Measurements from ENCODE around the gene CBR3. TPM values are rescaled to one million over a fixed set of nuclear protein-coding genes. Genes with fewer than 3 reads are reported as not detected.
A peak's percentile ranks its signal among the peaks of the same experiment; 100 is the strongest.

Gene CBR3
- polyA plus RNA-seq (2013, experiment 1 of 4): not detected
- polyA plus RNA-seq (2013, experiment 2 of 4): not detected
- not detected for polyA plus RNA-seq (2013, experiment 3 of 4)
- polyA plus RNA-seq (2013, experiment 4 of 4): not detected

- Histone ChIP-seq H3K4me1 (ENCODE audit: control insufficient read depth, insufficient read depth, low read length) (no peaks in the 10 kb centered on the region), H3K27ac (ENCODE audit: insufficient read depth, low read depth, low read length, poor library complexity, severe bottlenecking) (no peak within 1 kb of the TSS), H3K36me3 (ENCODE audit: control insufficient read depth, insufficient read depth, low read length) (no peaks in the 10 kb centered on the region), H3K27me3 (ENCODE audit: control insufficient read depth, insufficient read depth, low read length, poor library complexity, severe bottlenecking) (peaks cover 74% of the 10 kb centered on the region), H3K4me3 (ENCODE audit: insufficient read depth, low read depth, low read length) (peak within 1 kb of the TSS; percentile 39), H3K9me3 (ENCODE audit: control insufficient read depth, low read length) (no peaks in the 10 kb centered on the region)
- WGBS, 2 experiments: 2% methylated on average over 53 of the region's 53 CpGs
Observed at GRCh38 chr21:36134803-36135390, at the start of gene CBR3. TSS of gene CBR3 (plus strand) at chr21:36135079. CDS start at chr21:36135193, 114 bp downstream.

DNA sequence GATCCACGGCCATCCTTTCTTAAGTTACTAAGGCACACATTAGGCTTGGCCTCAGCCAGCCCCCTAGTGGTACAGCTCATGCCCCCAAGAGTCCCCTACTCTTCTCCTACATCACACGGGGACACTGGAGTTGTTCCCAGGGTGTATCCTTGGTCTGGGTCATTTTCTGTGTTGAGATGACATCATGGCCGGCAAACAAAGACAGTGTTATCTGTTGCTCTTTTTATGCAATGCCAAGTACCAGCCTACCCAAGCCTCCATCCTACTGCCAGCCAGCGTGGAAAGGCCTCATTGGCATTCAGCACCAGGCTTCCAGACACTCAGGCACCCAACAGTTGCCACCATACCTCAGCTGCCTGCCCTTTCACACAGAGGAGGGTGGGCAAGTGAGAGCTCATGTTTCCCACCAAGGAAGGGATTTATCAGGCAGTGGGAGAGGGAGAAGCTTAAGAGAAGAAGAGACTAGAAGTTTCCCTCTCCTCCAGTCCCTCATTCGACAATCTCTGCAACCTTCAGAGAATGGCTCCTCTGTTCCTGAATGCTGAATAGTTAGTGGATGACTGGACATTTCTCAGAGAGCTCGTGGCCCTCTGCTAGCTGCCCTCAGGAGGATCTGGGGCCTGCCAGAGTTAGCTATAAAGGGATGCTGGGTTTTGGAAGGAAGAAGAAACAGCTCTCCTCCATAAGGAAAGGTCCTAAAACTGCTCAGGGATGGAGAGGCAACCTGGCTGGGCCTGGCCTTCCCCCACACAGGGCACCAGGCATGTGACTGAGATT lies 47.3 kb upstream of the CBR3 start:
- Histone ChIP-seq H3K27ac (ENCODE audit: insufficient read depth, low read depth, low read length, poor library complexity, severe bottlenecking) (no peak overlapping the region), H3K9me3 (ENCODE audit: control insufficient read depth, low read length) (no peaks in the 10 kb centered on the region), H3K4me1 (ENCODE audit: control insufficient read depth, insufficient read depth, low read length) (no peaks in the 10 kb centered on the region), H3K27me3 (ENCODE audit: control insufficient read depth, insufficient read depth, low read length, poor library complexity, severe bottlenecking) (no peaks in the 10 kb centered on the region), H3K4me3 (ENCODE audit: insufficient read depth, low read depth, low read length) (no peak overlapping the region), H3K36me3 (ENCODE audit: control insufficient read depth, insufficient read depth, low read length) (no peaks in the 10 kb centered on the region)
- 76 to 77% methylated on average over 6 of the region's 6 CpGs for WGBS, 2 experiments

DNA sequence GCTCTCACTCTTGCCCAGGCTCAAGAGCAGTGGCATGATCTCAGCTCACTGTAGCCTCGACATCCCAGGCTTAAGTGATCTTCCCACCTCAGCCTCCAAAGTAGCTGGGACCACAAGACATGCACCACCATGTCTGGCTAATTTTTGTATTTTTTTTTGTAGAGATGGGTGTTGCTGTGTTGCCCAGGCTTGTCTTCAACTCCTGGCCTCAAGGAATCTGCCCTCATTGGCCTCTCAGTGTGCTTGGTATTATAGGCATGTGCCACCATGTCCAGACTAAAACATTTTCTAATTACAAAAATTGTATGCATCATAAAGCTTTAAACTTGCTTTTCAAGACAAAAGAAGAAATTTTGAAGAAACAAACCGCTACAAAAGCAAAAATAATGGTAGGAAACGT lies 44.9 kb upstream of the CBR3 start:
- no peak overlapping the region for H3K4me3 ChIP-seq (ENCODE audit: insufficient read depth, low read depth, low read length)
- no peaks in the 10 kb centered on the region for H3K4me1 ChIP-seq (ENCODE audit: control insufficient read depth, insufficient read depth, low read length)
- no peak overlapping the region for H3K27ac ChIP-seq (ENCODE audit: insufficient read depth, low read depth, low read length, poor library complexity, severe bottlenecking)
- H3K9me3 ChIP-seq (ENCODE audit: control insufficient read depth, low read length): peaks cover 2% of the 10 kb centered on the region
- WGBS, 2 experiments: 94 to 100% methylated on average over 3 of the region's 3 CpGs
- no peaks in the 10 kb centered on the region for H3K27me3 ChIP-seq (ENCODE audit: control insufficient read depth, insufficient read depth, low read length, poor library complexity, severe bottlenecking)
- no peaks in the 10 kb centered on the region for H3K36me3 ChIP-seq (ENCODE audit: control insufficient read depth, insufficient read depth, low read length)

- Histone ChIP-seq H3K36me3 (ENCODE audit: control insufficient read depth, insufficient read depth, low read length) (no peaks in the 10 kb centered on the region), H3K9me3 (ENCODE audit: control insufficient read depth, low read length) (peaks cover 2% of the 10 kb centered on the region), H3K27me3 (ENCODE audit: control insufficient read depth, insufficient read depth, low read length, poor library complexity, severe bottlenecking) (no peaks in the 10 kb centered on the region), H3K27ac (ENCODE audit: insufficient read depth, low read depth, low read length, poor library complexity, severe bottlenecking) (no peak overlapping the region), H3K4me1 (ENCODE audit: control insufficient read depth, insufficient read depth, low read length) (peaks cover 5% of the 10 kb centered on the region), H3K4me3 (ENCODE audit: insufficient read depth, low read depth, low read length) (no peak overlapping the region)
Observed at GRCh38 chr21:36092681-36093080, 42.2 kb upstream of the CBR3 start.

GRCh38 chr21:36093512-36093911 lies 41.4 kb upstream of the CBR3 start:
- Histone ChIP-seq H3K9me3 (ENCODE audit: control insufficient read depth, low read length) (peaks cover 2% of the 10 kb centered on the region), H3K4me1 (ENCODE audit: control insufficient read depth, insufficient read depth, low read length) (peaks cover 5% of the 10 kb centered on the region), H3K4me3 (ENCODE audit: insufficient read depth, low read depth, low read length) (no peak overlapping the region), H3K27ac (ENCODE audit: insufficient read depth, low read depth, low read length, poor library complexity, severe bottlenecking) (no peak overlapping the region), H3K36me3 (ENCODE audit: control insufficient read depth, insufficient read depth, low read length) (no peaks in the 10 kb centered on the region), H3K27me3 (ENCODE audit: control insufficient read depth, insufficient read depth, low read length, poor library complexity, severe bottlenecking) (no peaks in the 10 kb centered on the region)
- WGBS, 2 experiments: 92 to 93% methylated on average over 1 of the region's 1 CpG

- H3K36me3 ChIP-seq (ENCODE audit: control insufficient read depth, insufficient read depth, low read length): no peaks in the 10 kb centered on the region
- peaks cover 2% of the 10 kb centered on the region for H3K9me3 ChIP-seq (ENCODE audit: control insufficient read depth, low read length)
- no peak overlapping the region for H3K27ac ChIP-seq (ENCODE audit: insufficient read depth, low read depth, low read length, poor library complexity, severe bottlenecking)
- no peak overlapping the region for H3K4me3 ChIP-seq (ENCODE audit: insufficient read depth, low read depth, low read length)
- H3K4me1 ChIP-seq (ENCODE audit: control insufficient read depth, insufficient read depth, low read length): peaks cover 5% of the 10 kb centered on the region
- H3K27me3 ChIP-seq (ENCODE audit: control insufficient read depth, insufficient read depth, low read length, poor library complexity, severe bottlenecking): no peaks in the 10 kb centered on the region
- 18 to 28% methylated on average over 1 of the region's 1 CpG for WGBS, 2 experiments
Observed at GRCh38 chr21:36096398-36097290, 38.2 kb upstream of the CBR3 start.

DNA sequence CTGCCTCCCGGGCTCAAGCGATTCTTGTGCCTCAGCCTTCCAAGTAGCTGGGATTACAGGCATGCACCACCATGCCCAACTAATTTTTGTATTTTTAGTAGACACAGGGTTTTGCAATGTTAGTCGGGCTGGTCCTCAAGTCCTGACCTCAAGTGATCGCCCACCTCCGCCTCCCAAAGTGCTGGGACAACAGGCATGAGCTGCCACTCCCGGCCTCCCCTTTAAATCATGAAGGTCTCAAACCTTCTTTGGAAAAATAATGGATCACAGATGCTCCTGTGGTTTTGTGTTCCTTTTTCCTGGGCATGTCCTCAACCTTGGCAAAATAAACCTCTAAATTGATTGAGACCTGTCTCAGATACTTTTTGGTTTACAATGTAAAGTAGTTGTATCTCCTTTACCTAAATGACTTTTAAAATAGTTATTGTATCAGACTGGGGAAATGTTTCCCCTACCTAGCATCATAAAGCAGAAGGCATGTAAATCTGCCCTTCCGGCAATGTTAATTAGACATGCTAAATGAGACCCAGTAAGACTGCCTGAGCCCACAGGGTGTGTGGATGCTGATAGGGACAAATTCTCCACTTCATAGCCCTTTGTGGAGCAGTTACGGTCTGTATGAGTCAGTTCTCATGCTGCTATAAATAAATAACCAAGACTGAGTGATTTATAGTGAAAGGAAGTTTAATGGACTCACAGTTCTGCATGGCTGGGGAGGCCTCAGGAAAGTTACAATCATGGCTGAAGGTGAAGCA lies 37.3 kb upstream of the CBR3 start:
- Histone ChIP-seq H3K27ac (ENCODE audit: insufficient read depth, low read depth, low read length, poor library complexity, severe bottlenecking) (peak overlapping the region; percentile 16), H3K27me3 (ENCODE audit: control insufficient read depth, insufficient read depth, low read length, poor library complexity, severe bottlenecking) (no peaks in the 10 kb centered on the region), H3K9me3 (ENCODE audit: control insufficient read depth, low read length) (peaks cover 2% of the 10 kb centered on the region), H3K4me1 (ENCODE audit: control insufficient read depth, insufficient read depth, low read length) (peaks cover 5% of the 10 kb centered on the region), H3K4me3 (ENCODE audit: insufficient read depth, low read depth, low read length) (no peak overlapping the region), H3K36me3 (ENCODE audit: control insufficient read depth, insufficient read depth, low read length) (no peaks in the 10 kb centered on the region)
- 70 to 71% methylated on average over 8 of the region's 8 CpGs for WGBS, 2 experiments

- H3K4me1 ChIP-seq (ENCODE audit: control insufficient read depth, insufficient read depth, low read length): peaks cover 5% of the 10 kb centered on the region
- no peak overlapping the region for H3K4me3 ChIP-seq (ENCODE audit: insufficient read depth, low read depth, low read length)
- no peaks in the 10 kb centered on the region for H3K36me3 ChIP-seq (ENCODE audit: control insufficient read depth, insufficient read depth, low read length)
- peaks cover 2% of the 10 kb centered on the region for H3K9me3 ChIP-seq (ENCODE audit: control insufficient read depth, low read length)
- no peaks in the 10 kb centered on the region for H3K27me3 ChIP-seq (ENCODE audit: control insufficient read depth, insufficient read depth, low read length, poor library complexity, severe bottlenecking)
- no peak overlapping the region for H3K27ac ChIP-seq (ENCODE audit: insufficient read depth, low read depth, low read length, poor library complexity, severe bottlenecking)
- WGBS, 2 experiments: 86 to 90% methylated on average over 2 of the region's 2 CpGs
Observed at GRCh38 chr21:36098182-36098532, 36.7 kb upstream of the CBR3 start.

DNA sequence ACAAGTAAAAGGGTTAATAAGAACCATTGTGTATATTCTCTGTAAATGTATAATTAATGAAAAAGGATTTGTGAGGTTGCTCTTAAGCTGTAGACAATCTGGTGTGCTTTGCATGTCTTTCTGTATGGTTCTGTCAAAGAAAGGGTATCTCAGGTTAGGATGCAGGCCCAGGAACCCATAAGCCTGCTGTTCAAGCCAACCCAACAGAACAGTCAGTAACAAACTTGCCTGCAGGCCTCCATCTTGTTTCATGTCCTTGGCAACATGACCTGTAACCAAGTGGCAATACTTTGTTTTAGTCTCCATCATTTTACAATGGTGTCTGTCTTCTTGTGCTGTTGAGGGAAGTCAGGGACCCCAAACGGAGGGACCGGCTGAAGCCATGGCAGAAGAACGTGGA lies 35.9 kb upstream of the CBR3 start:
- Histone ChIP-seq H3K36me3 (ENCODE audit: control insufficient read depth, insufficient read depth, low read length) (no peaks in the 10 kb centered on the region), H3K4me3 (ENCODE audit: insufficient read depth, low read depth, low read length) (no peak overlapping the region)
- WGBS, 2 experiments: 87 to 96% methylated on average over 3 of the region's 3 CpGs

More for the DNA sequence above, 35.9 kb upstream of the CBR3 start:
- Histone ChIP-seq H3K9me3 (ENCODE audit: control insufficient read depth, low read length) (no peaks in the 10 kb centered on the region), H3K27ac (ENCODE audit: insufficient read depth, low read depth, low read length, poor library complexity, severe bottlenecking) (no peak overlapping the region), H3K27me3 (ENCODE audit: control insufficient read depth, insufficient read depth, low read length, poor library complexity, severe bottlenecking) (no peaks in the 10 kb centered on the region), H3K4me1 (ENCODE audit: control insufficient read depth, insufficient read depth, low read length) (peaks cover 5% of the 10 kb centered on the region)

Data from ectodermal cell (in vitro differentiated cells).